DMS153 (cell line): Measurements from ENCODE around the gene LRP2BP.
"Not testable (repeated sequence)": the region's sequence is repeated elsewhere in the genome, so short reads cannot be mapped to it uniquely, and the experiment has no call there.

Source experiments
- DNase-seq: peaks from one replicate; lab custom pipeline; 2025; lab: John Stamatoyannopoulos, UW

The LRP2BP gene

DNA sequence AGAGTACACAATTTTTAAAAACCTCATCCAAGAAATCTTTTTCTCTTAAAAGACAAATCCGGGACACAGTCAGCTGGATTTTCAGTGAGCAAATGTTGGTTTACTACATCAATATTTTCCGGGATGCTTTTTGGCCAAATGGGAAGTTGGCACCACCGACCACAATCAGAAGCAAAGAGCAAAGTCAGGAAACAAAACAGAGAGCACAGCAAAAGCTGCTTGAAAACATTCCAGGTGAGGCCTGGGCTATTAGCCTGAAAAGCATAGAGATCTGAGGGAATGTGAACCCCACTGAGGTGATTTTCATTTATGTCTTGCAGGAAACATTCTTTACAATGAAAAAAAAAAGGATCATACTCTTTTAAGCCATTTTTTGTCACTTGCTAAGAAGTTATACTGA is 33.9 kb downstream of the LRP2BP start:
- DNase-seq: no peak

DNA sequence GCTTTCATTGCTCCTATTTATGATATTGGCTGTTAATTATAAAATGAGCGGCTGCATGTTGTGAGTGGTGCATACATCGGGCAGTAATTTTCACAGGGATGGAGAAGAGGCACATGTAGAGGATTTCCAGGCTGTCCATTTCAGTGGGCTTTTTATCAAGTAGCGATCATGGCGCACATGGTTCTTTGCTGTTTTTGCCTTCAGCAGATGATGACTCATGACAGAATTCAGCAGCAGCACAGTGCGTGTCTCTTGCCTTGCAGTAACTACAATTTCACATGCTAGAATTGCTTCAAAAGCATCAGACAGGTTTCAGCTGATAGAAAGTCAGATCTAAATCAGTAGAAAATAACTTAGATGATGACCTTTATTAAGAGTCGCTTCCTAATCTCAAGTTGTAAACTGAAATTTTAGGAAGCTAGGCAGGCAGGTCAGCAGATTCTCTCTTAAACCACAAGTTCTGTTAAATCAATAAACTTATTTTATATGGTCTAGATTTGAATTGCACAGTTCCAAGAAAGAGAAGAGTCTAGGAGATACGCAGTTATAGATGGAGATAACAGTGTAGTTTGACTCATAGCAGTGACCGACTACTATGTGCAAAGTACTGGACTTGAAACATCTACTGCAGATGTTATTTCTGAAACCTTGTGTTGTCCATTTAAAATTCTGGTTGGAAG is 35.8 kb downstream of the LRP2BP start:
- no peak for DNase-seq

DNA sequence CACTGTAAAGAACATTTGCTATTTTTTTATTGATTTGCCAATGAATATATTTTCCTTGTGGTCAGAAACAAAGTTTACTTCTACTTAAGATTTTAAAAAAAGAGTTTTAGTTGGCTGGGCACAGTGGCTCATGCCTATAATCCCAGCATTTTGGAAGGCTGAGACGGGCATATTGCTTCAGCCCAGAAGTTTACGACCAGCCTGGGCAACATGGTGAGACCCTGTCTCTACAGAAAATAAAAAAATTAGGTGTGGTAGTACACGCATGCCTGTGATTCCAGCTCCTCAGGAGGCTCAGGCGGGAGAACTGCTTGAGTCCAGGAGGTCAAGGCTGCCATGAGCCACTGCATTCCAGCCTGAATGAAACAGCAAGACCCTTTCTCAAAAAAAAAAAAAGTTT is 36.8 kb downstream of the LRP2BP start:
- DNase-seq: no peak

DNA sequence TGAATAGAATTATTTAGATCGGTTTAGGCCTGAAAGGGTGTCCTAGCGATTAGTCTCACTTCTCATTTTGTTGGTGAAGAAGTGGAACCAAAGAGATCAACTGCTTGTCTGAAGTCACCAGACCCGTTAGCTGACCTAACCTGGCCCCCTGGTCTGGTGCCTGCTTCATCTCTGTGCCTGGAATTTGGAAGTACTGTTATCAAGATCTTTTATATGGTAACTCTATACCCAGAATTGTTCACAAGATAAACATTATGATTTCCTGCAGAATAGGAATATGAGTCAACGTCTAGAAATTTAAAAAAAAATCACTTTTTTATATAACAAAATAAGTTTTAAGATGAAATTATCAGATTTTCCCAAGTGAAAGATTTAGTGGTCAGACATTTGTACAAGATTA is 37.2 kb downstream of the LRP2BP start:
- DNase-seq: no peak

DNA sequence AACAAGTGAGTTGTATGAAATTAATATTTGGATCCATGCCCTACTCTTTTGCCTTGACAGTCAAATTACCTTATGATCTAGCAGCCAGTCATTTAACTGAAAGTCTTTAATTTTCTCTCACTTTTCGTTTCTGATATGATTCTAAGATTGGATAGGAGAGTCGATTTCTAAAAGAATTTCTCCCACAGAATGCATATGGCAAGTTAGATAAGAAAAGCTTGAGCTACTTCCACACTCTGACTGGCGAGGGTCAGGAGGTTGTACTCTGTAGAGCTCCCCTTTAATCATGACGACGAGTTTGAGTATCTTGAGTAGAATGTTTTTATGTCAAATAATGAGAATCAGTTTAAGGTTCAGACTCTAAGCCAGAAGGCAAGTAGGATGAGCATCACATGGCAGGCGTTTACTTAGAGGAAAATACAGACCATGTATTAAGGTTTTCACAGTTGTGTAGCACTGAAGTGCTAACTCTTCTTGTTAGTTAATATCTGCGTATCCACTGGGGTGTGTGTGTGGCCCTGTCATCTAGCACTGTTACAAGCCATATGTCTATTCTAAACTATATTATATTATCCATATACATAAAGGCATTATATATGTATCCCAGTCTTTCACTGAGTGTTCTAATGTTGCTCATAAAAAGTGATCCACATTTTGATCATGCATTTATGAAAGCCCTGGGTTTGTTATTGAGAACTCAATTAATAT is 37.8 kb downstream of the LRP2BP start:
- DNase-seq: no peak

DNA sequence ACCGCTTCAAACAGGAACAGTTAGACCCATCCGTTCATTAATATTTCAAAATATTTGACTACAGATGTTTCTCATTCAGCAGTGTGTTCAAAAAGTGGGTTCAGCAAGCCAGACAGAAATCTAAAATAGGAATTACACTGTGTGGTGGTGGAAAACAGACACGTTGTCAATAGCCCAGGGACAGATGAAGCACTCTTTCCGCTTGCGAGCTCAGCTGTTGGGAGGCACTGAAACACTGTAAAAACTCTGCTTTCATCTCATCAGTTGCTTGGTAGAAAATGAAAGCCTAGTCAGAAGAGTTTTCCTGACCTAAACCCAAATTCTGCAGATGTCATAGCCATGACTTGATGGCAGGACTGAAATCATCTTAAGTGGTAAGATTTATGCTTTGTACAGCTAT is 38.5 kb downstream of the LRP2BP start:
- DNase-seq: no peak

DNA sequence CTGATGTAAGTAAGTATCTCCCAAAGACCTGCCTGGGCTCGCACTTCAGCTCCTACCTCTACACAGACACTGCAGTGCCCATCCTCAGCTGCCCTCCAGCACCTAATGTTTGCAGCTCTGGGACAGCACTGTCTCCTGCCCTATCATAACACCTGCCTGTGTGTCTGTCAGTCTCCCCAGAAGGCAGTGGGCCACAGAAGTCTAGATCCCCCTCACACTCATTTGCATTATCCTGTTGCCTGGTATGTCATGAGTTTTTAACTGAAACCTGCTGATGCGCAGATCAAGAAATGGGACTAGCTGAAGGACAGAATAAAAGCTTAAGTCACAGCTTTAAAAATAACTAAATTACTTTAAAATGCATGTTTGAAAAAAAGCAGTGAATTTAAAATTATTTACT is 43.0 kb downstream of the LRP2BP start:
- DNase-seq: no peak

DNA sequence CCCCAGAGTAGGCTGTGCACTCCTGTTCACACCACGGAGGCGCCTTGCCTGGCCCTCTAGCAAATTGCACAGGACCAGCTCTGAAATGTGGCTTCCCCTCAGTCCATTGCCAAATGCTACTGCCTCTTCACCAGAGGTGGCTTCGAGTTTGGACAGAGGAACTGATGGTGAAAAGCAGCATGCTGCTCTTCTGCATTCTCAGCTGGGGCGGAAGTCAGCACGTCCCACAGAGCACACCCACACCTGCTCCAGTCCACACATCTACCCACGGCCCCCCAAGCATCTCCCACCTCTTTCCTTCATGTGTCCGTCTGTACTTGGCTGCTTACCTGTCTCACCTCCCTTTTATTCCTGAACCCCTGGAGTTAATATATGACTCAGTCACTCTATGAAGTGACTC is 43.5 kb downstream of the LRP2BP start:
- DNase-seq: no peak

DNA sequence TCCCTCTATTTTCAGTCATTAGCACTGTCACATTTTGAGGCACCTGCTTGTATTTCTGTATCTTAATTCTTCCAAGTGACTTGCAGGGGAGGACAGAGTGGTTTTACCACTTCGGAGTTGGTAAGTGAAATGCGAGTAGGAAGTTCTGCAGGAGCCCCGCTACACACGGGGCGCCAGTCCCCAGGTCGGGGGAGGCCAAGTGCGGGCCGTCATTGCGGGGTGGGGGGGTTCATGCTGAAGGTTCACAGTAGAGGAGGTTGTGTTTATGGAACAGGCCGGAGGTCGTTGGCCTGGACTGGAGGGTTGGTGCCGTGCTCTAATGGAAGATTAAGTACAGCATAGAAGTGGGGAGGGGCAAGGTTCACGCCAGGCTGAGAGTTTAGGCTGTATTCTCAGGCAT is 44.0 kb downstream of the LRP2BP start:
- DNase-seq: no peak

DNA sequence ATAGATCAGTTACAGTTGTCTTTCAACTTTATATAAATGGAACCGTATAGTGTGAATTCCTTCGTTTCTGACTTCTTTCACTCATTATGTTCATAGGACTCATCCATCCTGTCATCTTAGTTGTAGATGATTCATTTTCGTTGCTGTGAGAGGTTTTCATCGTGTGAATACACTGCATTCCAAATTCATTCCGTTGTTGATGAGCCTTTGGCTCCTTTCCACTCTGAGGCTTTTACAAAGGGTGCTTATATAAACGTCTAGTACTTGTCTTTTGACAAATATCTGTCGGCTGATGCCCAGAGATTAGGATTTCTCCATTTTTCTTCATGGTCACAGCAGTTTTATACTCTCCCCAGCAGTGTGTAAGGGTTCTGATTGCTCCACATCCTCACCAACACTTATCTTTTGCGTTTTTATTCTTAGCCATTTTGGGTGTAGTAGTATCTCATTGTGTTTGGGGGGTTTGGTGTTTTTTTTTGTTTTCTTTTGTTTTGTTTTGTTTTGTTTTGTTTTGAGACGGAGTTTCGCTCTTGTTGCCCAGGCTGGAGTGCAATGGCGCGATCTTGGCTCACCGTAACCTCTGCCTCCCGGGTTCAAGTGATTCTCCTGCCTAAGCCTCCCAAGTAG is 48.6 kb downstream of the LRP2BP start:
- DNase-seq: no peak

DNA sequence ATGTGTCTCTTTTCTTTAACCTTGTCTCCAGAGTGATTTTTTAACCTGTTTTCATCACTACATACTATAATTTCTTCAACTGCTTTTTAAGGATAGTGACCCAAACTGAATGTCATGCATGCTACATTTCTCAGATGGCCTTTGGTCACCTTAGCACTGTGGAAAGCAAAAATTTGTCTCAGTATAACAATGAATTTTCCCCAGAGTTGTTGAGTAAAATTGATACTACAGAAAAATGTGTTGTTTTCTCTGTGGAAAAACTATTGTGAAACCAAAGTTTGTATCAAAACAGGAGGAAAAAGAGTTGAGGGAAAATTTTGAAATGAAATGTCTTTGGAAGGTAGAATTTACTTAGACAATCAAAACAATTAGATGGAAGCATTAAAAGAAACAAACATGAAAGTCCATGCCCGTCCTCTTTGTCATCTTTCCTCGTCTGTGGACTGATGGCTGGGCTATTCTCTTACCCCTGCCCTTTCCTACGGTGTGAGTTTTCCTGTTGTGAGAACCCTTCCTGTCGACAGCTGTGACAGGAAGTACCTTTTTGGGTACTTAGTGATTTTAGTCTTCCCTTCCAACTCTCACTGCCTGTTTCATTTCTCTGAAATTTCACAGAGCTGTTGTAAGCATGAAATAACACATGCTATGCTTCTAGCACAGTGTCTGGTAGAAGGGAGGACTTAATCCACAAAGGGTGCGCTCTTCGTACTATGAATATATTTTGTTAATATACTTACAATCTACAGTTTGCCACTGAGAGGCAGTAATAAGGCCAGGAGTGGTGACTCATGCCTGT is 50.8 kb downstream of the LRP2BP start:
- no peak for DNase-seq

DNA sequence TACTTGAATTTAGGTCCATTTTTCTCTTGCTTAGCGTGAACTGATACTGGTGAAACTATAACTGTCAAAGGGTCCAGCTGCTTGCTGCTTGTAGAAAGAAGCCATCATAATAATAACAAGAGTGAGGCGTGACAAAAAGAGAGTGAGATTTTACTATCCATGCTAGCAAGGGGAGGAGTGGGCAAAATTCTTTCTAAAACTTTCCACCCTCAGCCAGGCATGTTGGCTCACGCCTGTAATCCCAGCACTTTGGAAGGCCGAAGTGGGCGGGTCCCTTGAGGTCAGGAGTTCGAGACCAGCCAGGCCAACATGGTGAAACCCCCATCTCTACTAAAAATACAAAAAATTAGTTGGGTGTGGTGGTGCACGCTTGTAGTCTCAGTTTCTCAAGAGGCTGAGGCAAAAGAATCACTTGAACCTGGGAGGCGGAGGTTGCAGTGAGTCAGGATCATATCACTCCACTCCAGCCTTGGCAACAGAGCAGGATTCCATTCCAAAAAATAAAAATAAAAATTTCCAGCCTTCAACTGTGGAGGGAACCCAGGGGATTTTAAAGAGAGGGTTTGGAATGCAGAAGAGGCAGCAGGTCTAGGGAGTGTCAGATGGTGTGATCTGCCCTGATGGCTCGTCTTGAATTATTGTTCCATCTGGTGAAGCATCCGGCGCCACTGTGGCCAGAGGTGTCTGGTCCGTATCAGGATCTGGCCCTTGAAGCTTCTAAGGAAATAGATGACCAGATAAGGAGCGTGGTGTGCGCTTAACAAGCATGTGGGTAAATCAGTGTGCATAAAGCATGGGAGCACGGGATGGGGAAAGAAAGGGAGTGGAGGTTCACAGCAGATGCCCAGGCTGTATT is 51.8 kb downstream of the LRP2BP start:
- DNase-seq: no peak

DNA sequence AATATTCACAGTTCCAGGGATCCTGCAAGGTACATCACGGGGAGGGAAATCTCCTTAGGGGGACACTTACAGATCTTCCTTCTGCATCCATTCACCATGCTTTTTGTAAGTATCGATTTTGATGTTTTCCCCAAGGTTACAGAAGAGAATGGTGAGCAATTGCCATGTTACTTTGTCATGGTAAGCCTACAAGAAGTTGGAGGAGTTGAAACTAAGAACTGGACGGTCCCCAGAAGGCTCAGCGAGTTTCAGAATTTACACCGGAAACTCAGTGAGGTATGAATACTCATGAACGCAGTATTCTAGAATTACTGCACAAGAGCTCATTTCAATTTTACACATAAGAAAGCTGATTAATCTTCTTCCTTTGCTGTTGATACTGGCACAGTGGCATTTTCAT is 53.9 kb downstream of the LRP2BP start:
- no peak for DNase-seq

DNA sequence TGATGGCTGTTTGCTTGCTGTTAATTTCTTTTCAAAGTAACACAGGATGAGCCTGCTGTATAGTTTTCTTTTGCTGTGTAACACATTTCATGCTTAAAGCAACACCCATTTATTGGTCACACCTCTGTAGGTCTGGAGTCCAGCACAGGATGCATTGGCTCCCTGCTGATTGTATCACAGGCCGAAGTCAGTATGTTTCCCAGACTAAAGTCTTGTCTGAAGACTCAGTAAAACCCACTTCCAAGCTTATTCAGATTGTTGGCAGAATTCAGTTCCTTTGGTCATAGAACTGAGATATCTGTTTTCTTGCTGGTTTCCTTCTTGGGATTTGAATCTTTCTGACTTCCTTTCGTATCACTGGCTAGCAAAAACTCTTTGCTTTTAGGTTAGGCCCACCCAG is 54.3 kb downstream of the LRP2BP start:
- no peak for DNase-seq

DNA sequence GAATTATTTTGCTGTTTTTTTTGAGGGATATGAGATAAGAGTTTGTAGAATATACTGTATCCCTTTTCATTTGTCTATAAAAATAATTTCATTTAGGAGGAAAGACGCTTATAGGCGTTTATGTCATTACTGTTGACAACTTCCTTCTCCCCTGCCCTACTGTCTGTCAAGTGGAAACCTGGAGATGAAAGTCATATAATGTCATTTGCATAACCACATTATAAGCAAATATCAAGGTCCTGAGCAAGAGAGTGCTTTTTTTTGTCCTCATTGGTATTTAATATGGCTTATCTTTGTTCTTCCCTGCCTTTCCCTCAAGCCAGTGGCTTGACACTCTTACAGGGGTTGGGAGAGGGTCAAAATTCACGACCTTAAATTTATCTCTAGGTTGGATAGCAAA is 55.8 kb downstream of the LRP2BP start:
- no peak for DNase-seq

DNA sequence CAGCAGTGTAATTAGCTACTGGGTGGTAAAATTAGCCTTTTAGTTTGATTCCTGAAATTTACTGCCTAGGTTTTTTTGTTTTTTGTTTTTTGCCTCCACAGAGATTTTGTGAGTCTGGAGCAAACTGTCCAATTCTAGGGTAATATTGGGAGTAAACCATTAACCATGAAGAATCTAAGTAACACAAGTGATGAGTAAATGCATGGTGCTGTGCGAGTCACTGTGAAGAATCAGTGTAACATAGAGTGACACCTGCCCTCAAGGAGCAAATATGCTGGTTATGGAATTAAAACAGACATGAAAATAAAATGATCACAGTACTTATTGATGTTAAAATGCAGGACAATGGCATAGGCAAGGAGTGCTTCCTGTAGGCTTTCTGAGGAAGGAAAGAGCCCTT is 60.1 kb downstream of the LRP2BP start:
- no peak for DNase-seq

DNA sequence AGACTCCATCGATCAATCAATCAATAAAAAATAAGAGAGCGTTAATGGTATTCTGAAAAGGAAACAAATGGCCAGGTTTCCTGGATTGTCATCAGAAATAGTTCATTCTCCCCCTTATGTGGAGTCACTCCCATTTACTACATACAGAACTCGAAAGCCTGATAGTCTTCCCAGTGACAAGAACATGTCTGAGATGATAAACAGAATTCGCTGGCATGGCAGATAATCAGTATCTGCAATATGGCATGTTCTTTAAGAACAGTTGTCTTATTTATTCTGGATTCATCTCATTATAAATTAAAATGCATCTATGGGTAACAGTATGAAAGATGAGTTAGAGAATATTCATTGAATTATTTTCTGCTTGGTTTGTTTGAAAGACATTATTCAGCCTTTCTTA is 61.4 kb downstream of the LRP2BP start:
- no peak for DNase-seq

DNA sequence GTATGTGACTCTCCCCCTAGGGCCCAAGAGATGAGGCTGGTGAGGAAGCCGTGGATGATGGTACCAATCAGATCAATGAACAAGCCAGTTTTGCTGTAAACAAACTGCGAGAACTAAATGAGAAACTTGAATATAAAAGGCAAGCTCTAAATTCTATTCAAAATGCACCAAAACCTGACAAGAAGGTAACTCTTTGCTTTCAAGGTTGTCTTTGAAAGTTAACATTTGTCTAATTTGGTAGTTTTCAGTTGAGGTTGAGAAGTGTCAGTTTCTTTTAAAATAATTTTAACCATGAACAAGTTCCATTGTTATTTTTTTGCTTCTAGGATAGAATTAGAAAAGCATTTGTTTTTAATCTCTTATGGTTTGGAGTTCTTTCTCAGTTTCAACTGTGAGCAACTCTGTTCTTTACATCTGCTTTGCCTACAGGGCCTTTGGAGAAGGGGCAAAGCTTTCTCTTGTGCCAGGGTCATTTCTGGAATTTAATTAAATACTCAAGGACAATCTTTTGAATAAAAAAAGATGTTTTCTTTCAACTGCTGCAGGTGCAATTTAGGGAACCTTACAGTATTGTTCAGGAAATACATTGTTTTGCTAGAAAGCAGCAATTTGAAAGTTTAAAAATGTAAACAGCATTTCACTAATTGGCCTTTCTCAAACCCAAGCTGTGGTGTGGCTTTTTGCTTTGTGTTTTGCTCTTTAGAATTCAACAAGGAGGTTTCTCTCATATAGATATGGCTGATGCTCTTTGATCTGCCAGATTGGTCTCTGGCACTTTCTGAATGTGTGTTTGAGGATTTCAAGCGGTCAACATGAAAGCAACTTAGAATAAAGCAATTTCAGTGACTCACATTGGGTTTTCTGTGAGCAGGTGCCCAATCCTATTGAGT is 62.9 kb downstream of the LRP2BP start:
- DNase-seq: no peak

DNA sequence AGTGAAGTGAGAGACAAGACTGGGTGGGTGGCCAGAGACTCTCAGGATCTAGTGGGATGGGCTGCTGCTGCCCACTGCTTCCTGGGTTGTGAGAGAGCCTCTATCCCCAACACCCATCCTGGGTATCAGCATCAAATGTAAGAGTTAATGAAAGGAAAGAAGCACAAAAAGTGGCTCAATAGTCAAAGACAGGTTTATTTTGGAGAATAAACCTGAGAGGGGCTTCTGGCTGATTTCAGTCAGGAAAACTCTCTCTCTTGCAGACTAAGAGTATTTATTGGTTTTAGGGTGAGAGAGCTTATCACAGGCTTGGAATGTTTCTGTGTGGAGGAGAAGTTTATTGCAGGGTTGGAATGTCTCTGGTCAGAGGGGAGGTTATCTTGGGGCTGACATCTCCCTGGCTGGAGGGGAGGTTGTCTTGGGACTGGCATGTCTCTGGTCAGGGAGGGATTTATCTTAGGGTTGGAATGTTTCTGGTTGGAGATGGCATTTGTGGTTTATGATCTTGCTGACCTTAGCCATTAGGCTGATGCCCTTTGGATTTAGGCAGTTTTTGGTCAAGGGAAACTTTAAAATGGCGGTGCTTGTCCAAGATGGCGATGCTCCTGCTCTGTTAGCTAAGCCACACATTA is 65.7 kb downstream of the LRP2BP start:
- not testable (repeated sequence) for DNase-seq

DNA sequence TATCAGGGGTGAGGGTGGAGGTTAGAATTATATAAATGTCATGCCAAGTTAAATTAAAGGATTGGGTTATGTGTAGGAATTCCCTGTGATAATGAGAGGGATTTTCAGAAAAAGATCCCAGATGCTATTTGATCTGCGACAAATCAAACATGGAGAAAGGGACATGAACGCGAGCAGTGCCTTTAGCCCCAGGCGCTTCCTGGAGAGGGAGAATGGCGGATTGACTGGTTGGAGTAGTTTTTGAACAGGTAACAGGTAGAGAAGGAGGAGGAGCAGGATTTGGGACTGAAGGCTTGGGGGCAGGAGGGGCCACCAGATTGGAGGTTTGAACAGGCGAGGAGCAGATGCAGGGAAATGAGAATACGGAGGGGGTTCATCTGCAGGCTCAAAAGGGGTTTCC is 67.1 kb downstream of the LRP2BP start:
- DNase-seq: no peak
